Posterior vena cava (tissue), 2 donors: ENCODE data around the gene MIOX. TPM values are rescaled to one million over a fixed set of nuclear protein-coding genes. Genes with fewer than 3 reads are reported as not detected.

ENCODE experiments used
- DNase-seq: peaks from one replicate; pipeline ENCODE4 v3.0.0-alpha.2; 2020; ENCODE audit warnings: low spot score
- intact Hi-C, 2 donors: fragments of 100-400 bp; cut with DNase I; formaldehyde crosslinking; loops; one replicate each; pipeline versions ENCODE4 v1.14.1 to v1.14.2; 2022 to 2023
- total RNA-seq, 2 donors: library from RNA; stranded (reverse); fragmentation: NEBNext Ultra II Directional; extraction: Animal tissue kit (Norgen Biotek cat#: 25700); gene quantifications; one replicate each; pipeline ENCODE4 v1.2.1, GENCODE V29; 2021
- donor health status: DM: yes; HTN: yes; CAD: no.
- donor health status: DM: yes; HTN: yes; CAD: no.

The MIOX gene
- total RNA-seq, 2 donors from 2014 or later = not detected

GRCh38 chr22:50485221-50486131 lies 1.2 kb upstream of the MIOX start:
- intact Hi-C loops = no loop called here
- no peak for DNase-seq

GRCh38 chr22:50487290-50488005 lies 789 bp downstream of the MIOX start:
- no peak for DNase-seq
- intact Hi-C loops = no loop called here

GRCh38 chr22:50488006-50488677 lies 1.5 kb downstream of the MIOX start:
- no peak for DNase-seq
- intact Hi-C loops = no loop called here

- intact Hi-C loops = no loop called here
- DNase-seq = no peak
Observed at GRCh38 chr22:50488886-50489285, 2.2 kb downstream of the MIOX start.

- intact Hi-C loops = no loop called here
- DNase-seq = no peak
Observed at GRCh38 chr22:50489363-50490243, 2.9 kb downstream of the MIOX start.

GRCh38 chr22:50490531-50491308 lies 4.1 kb downstream of the MIOX start:
- DNase-seq = no peak
- intact Hi-C loops = no loop called here

GRCh38 chr22:50497093-50497492 lies 10.4 kb downstream of the MIOX start:
- intact Hi-C loops = no loop called here
- DNase-seq = no peak

GRCh38 chr22:50498322-50498890 lies 11.7 kb downstream of the MIOX start:
- intact Hi-C loops = no loop called here
- no peak for DNase-seq

- DNase-seq = no peak
- intact Hi-C loops = loop anchor here in 1 of 2 donors (10.0 kb wide), 1 partner anchor 246 kb away; the partner anchor contains the start of gene HDAC10
Observed at GRCh38 chr22:50500452-50500851, 13.8 kb downstream of the MIOX start.

GRCh38 chr22:50502096-50502495 lies 15.4 kb downstream of the MIOX start:
- intact Hi-C loops = loop anchor here in 1 of 2 donors (10.0 kb wide), 1 partner anchor 247 kb away; the partner anchor contains the start of gene HDAC10

GRCh38 chr22:50502628-50503474 lies 16.2 kb downstream of the MIOX start:
- intact Hi-C loops = loop anchor here in 1 of 2 donors (10.0 kb wide), 1 partner anchor 248 kb away; the partner anchor contains the start of gene HDAC10

More at GRCh38 chr22:50502096-50502495, 15.4 kb downstream of the MIOX start:
- no peak for DNase-seq

GRCh38 chr22:50503475-50504145 lies 17.0 kb downstream of the MIOX start:
- DNase-seq = no peak
- intact Hi-C loops = loop anchor here in 1 of 2 donors (10.0 kb wide), 1 partner anchor 249 kb away; the partner anchor contains the start of gene HDAC10

More at GRCh38 chr22:50502628-50503474, 16.2 kb downstream of the MIOX start:
- no peak for DNase-seq

- intact Hi-C loops = loop anchor here in 1 of 2 donors (10.0 kb wide), 1 partner anchor 250 kb away; the partner anchor contains the start of gene HDAC10
- no peak for DNase-seq
Observed at GRCh38 chr22:50504369-50505211, 17.9 kb downstream of the MIOX start.

- DNase-seq = no peak
- intact Hi-C loops = loop anchor here in 1 of 2 donors (10.0 kb wide), 1 partner anchor 251 kb away; the partner anchor contains the start of gene HDAC10
Observed at GRCh38 chr22:50505276-50505775, 18.7 kb downstream of the MIOX start.
